Panc1 (cell line): ENCODE data around the gene LZTS2. TPM values are rescaled to one million over a fixed set of nuclear protein-coding genes. Genes with fewer than 3 reads are reported as not detected.

Source experiments
- ATAC-seq: fragments of 200-7000 bp; cut with Tn5 transposase; 2 replicates; pipeline ENCODE4 v1.9.1; 2020; ENCODE audit warnings: mild to moderate bottlenecking, moderate library complexity
- BruUV-seq: library from RNA; stranded (reverse); fragments of 400-500 nt; replicated peaks from 2 replicates; lab custom pipeline; 2021; lab: Mats Ljungman, UMichigan
- CTCF ChIA-PET: fragments of 300-600 bp; sonication (Branson Sonifier 250); formaldehyde crosslinking; loops from one replicate; lab custom pipeline; 2022; ENCODE audit warnings: antibody characterized with exemption; lab: Charles Lee
- POLR2A ChIA-PET: fragments of 300-600 bp; sonication (Branson Sonifier 250); formaldehyde crosslinking; loops from one replicate; lab custom pipeline; 2022; ENCODE audit warnings: antibody characterized with exemption; lab: Charles Lee
- DNase-seq: peaks from one replicate; pipeline ENCODE4 v3.0.0-alpha.2; 2010; ENCODE audit warnings: low read depth, low spot score
- H3K27ac ChIP-seq: 2 replicates; pipeline ENCODE4 v1.5.1; 2011; ENCODE audit warnings: mild to moderate bottlenecking, low read length, inconsistent platforms
- H3K27me3 ChIP-seq: fragments of 200-500 bp; sonication (Bioruptor generic); 2 replicates; pipeline ENCODE4 v1.6.0; 2014; ENCODE audit warnings: low read length, inconsistent platforms; ENCODE audit not compliant: control insufficient read depth, insufficient read depth
- H3K36me3 ChIP-seq: fragments of 200-500 bp; sonication (Bioruptor generic); 2 replicates; pipeline ENCODE4 v1.5.1; 2014; ENCODE audit warnings: inconsistent platforms, mild to moderate bottlenecking, low read length, moderate library complexity; ENCODE audit not compliant: control insufficient read depth, insufficient read depth
- H3K4me1 ChIP-seq: 2 replicates; pipeline ENCODE4 v1.5.1; 2011; ENCODE audit warnings: inconsistent platforms, mild to moderate bottlenecking, low read length, moderate library complexity; ENCODE audit not compliant: control insufficient read depth, insufficient read depth
- H3K4me3 ChIP-seq, 2 experiments: 2 replicates each; pipeline ENCODE4 v1.5.1; 2011 to 2012; ENCODE audit warnings: low read depth in 2 of 2, low read length in 2 of 2, mild to moderate bottlenecking in 2 of 2, inconsistent platforms in 1 of 2, moderate library complexity in 1 of 2
- H3K9me3 ChIP-seq: fragments of 200-500 bp; sonication (Bioruptor generic); 2 replicates; pipeline ENCODE4 v1.5.1; 2014; ENCODE audit warnings: low read depth, mild to moderate bottlenecking, inconsistent platforms, low read length, moderate library complexity; ENCODE audit not compliant: control insufficient read depth, insufficient read depth
- CTCF ChIP-seq: fragments of 450-650 bp; IDR thresholded peaks from 2 replicates; pipeline ENCODE4 v1.5.1; 2017; ENCODE audit warnings: mild to moderate bottlenecking
- POLR2AphosphoS5 ChIP-seq: IDR thresholded peaks from 2 replicates; pipeline ENCODE4 v1.6.1; 2012; ENCODE audit warnings: mild to moderate bottlenecking, low read depth, low read length, moderate library complexity
- REST ChIP-seq, 2 experiments: IDR thresholded peaks; 2 replicates each; pipeline ENCODE4 v1.6.1; 2011 to 2012; ENCODE audit warnings: low read depth in 2 of 2, control low read depth in 1 of 2, low read length in 1 of 2, mild to moderate bottlenecking in 1 of 2, moderate library complexity in 1 of 2; ENCODE audit not compliant: insufficient read depth in 1 of 2
- SIN3A ChIP-seq: IDR thresholded peaks from 2 replicates; pipeline ENCODE4 v1.6.1; 2012; ENCODE audit warnings: low read depth, mild to moderate bottlenecking, low read length, moderate library complexity, borderline replicate concordance; ENCODE audit not compliant: insufficient read depth
- TCF7L2 ChIP-seq: IDR thresholded peaks from 2 replicates; pipeline ENCODE4 v1.6.1; 2011; ENCODE audit warnings: mild to moderate bottlenecking, low read depth, low read length, inconsistent platforms
- in situ Hi-C: cut with HindIII; loops from 2 replicates; pipeline ENCODE4 v1.10.0; 2016; ENCODE audit warnings: low sequenced_read_pairs, low pct_unique_long_range_greater_than_20kb
- intact Hi-C: fragments of 100-400 bp; cut with micrococcal nuclease; formaldehyde crosslinking; loops from one replicate; pipeline ENCODE4 v1.10.0; 2022; ENCODE audit not compliant: unreplicated experiment
- total RNA-seq: library from RNA; stranded (reverse); gene quantifications from one replicate; pipeline ENCODE4 v1.2.1, GENCODE V29; 2021; ENCODE audit not compliant: unreplicated experiment

LZTS2 gene
- total RNA-seq, 1 experiment from 2014 or later = 65.5 TPM

- Histone ChIP-seq H3K9me3 (no peaks in the 10 kb centered on the region), H3K27ac (no peak overlapping the region), H3K36me3 (no peaks in the 10 kb centered on the region; the same call in 1 of the 2 replicates), H3K4me3 (no peak overlapping the region), H3K4me1 (peaks cover 20% of the 10 kb centered on the region), H3K27me3 (no peaks in the 10 kb centered on the region)
- ChIA-PET POLR2A (no interaction called here), CTCF (interaction anchor here (0.6 to 1.4 kb wide), 5 partner anchors 9 to 962 kb away, joined by 3 to 7 read pairs (median 4); no protein-coding TSS in a partner anchor)
- intact Hi-C loops (no loop called here), in situ Hi-C loops (no loop called here)
- TF ChIP-seq TCF7L2 = no peak
- TF ChIP-seq SIN3A = no peak
- TF ChIP-seq POLR2AphosphoS5 = no peak
- TF ChIP-seq REST (IDR thresholded peaks at IDR 0.05; ENCODE audit: insufficient read depth in 1 of 2, low read depth in 2 of 2, low read length in 1 of 2) = no peak
- TF ChIP-seq CTCF = no peak
- BruUV-seq = no TSS peak
- ATAC-seq = no peak
- DNase-seq = no peak
These were observed 29.1 kb downstream of the LZTS2 start for GRCh38 chr10:101028446-101029337.

GRCh38 chr10:101029520-101030295 is 30.1 kb downstream of the LZTS2 start:
- H3K27ac ChIP-seq = no peak overlapping the region
- H3K4me3 ChIP-seq = no peak overlapping the region
- ATAC-seq (no peak), DNase-seq (no peak)
- ChIA-PET CTCF (interaction anchor here (0.7 to 3.1 kb wide), 6 partner anchors 8 to 301 kb away, joined by 3 to 22 read pairs (median 5); no protein-coding TSS in a partner anchor), POLR2A (interaction anchor here (0.6 kb wide), 1 partner anchor 124 kb away, joined by 6 read pairs; no protein-coding TSS in a partner anchor)
- in situ Hi-C loops (no loop called here), intact Hi-C loops (no loop called here)
- H3K9me3 ChIP-seq = no peaks in the 10 kb centered on the region
- TF ChIP-seq TCF7L2 = no peak
- no peak for TF ChIP-seq REST (IDR thresholded peaks at IDR 0.05; ENCODE audit: insufficient read depth in 1 of 2, low read depth in 2 of 2, low read length in 1 of 2)
- no peak for TF ChIP-seq POLR2AphosphoS5
- TF ChIP-seq CTCF = no peak
- no peak for TF ChIP-seq SIN3A
- H3K27me3 ChIP-seq = no peaks in the 10 kb centered on the region
- peaks cover 20% of the 10 kb centered on the region for H3K4me1 ChIP-seq
- BruUV-seq = no TSS peak
- H3K36me3 ChIP-seq = no peaks in the 10 kb centered on the region; the same call in 1 of the 2 replicates
